Suppressor macrophage treated with lipopolysaccharide for 1 hour (primary cell): ENCODE measurements around the gene CYP4F11.
"Not testable (repeated sequence)": the region's sequence is repeated elsewhere in the genome, so short reads cannot be mapped to it uniquely, and the experiment has no call there.

ENCODE experiments used
- DNase-seq, 3 donors: peaks; one replicate each; pipeline ENCODE4 v3.0.0-alpha.2; 2020 to 2022

Gene CYP4F11, protein sequence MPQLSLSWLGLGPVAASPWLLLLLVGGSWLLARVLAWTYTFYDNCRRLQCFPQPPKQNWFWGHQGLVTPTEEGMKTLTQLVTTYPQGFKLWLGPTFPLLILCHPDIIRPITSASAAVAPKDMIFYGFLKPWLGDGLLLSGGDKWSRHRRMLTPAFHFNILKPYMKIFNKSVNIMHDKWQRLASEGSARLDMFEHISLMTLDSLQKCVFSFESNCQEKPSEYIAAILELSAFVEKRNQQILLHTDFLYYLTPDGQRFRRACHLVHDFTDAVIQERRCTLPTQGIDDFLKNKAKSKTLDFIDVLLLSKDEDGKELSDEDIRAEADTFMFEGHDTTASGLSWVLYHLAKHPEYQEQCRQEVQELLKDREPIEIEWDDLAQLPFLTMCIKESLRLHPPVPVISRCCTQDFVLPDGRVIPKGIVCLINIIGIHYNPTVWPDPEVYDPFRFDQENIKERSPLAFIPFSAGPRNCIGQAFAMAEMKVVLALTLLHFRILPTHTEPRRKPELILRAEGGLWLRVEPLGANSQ

GRCh38 chr19:15934332-15935078 lies at the start of gene CYP4F11:
TSS of gene CYP4F11 (minus strand) at chr19:15934529. CDS start at chr19:15934408, 121 bp downstream.
- DNase-seq, result peak in 1 of 3 donors; percentile 21

- DNase-seq, result no peak
Observed at GRCh38 chr19:15979293-15979692, 45.0 kb upstream of the CYP4F11 start.

- DNase-seq, result no peak
Observed at GRCh38 chr19:15977690-15978089, 43.4 kb upstream of the CYP4F11 start.

DNA sequence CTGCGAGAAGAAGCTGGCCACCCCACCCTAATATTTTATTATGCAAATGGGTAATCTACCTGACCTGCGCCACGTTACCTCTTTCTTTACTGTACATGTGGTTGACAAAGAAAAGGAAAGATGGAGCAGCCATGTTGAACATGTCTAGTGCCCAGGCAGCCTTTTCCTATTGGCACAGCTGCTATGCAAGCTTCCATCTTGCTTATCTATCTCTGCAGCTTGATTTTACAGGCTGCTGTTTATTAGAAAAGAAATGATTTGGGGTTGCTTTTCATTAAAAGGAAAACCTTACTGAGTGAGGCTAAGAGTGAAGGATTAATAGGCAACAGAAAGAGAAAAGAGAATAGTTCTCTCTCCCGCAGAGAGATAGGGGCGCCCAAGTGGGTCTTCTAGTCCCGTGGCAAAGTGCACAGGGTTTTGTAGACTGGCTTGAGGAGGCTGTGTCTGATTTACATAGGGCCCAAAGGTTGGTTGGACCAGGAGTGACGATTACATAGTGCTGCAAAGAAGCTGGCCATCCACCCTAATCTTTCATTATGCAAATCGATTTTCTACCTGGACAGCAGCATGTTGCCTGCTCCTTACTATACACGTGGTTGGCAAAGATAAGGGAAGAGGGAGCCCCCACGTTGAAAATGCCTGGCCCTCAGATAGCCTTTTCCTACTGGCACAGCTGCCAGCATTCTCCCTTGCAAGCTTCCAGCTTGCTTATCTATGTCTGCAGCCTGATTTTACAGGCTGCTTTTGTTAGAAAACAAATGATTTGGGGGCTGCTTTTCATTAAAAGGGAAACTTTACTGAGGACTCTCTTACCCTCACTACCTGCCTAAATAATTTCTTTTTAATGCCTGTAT lies 42.7 kb upstream of the CYP4F11 start:
- no peak for DNase-seq

- DNase-seq, result peak; percentile 65 to 85 (median 71)
Observed at GRCh38 chr19:15974856-15975255, 40.5 kb upstream of the CYP4F11 start.

DNA sequence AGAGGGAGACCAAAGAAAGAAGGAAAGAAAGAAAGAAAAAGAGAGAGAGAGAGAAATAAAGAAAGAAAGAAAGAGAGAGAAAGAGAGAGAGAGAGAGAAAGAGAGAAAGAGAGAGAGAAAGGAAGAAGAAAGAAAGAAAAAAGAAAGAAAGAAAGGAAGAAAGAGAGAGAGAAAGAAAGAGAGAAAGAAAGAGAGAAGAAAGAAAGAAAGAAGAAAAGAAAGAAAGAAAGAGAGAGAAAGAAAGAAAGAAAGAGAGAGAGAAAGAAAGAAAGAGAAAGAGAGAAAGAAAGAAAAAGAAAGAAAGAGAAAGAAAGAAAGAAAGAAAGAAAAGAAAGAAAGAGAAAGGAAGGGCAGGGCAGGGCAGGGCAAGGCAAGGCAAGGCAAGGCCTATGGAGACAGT lies 37.7 kb upstream of the CYP4F11 start:
- not testable (repeated sequence) for DNase-seq

DNA sequence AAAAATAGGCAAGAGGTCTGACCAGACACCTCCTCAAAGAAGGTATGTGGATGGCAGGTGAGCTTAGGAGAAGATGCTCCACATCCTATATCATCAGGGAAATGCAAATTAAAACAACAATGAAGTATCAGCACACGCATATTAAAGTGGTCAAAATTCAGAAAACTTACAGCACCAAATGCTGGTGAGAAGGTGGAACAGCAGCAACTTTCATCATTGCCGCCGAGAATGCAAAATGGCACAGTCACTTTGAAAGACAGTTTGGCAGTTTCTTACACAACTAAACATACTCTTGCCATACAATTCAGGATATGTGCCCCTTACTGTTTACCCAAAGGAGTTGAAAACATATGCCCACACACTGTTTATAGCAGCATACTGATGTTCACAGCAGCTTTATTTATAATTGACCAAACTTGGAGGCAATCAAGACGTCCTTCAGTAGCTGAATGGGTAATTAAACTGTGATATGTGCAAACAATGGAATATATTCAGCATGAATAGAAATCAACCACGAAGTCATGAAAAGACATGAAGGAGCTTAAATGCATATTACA lies 37.0 kb upstream of the CYP4F11 start:
- DNase-seq, result no peak

DNA sequence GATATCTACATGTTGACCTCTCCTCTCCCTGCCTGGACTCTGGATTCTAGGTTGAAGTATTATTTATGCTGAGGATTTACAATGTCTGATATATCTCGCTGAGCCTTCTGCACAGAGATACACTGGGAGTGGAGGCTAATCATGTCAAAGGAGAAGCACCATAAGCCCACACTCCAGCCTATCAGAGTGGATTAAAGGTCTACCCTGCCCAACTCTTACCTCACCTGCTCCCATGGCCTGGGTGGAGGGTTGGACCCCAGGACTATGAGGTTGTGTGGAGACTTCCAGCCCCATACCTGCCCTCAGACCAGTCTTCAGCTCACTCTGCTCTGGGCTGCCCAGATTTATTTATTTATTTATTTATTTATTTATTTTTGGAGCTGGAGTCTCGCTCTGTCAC lies 29.9 kb upstream of the CYP4F11 start:
- no peak for DNase-seq

- peak in 1 of 3 donors; percentile 12 for DNase-seq
Observed at GRCh38 chr19:15962319-15962718, 28.0 kb upstream of the CYP4F11 start.

DNA sequence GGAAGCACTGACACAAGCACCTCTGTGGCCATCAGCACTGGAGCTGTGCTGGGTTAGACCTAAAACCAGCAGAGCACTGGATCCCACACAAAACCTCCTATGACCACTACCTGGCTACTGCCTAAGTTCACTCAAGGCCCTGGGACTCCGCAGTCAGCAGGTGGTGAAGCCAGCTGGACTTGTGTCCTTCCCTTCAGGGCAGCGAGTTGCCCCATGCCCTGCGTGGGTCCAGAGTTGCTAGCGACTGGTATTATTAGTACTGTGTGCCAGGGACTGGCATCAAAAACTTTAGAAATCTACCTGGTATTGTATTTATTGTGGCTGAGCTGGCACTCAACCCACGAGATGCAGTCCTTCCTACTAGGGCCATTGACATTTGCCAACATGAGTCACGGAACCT lies 20.5 kb upstream of the CYP4F11 start:
- DNase-seq, result no peak

DNA sequence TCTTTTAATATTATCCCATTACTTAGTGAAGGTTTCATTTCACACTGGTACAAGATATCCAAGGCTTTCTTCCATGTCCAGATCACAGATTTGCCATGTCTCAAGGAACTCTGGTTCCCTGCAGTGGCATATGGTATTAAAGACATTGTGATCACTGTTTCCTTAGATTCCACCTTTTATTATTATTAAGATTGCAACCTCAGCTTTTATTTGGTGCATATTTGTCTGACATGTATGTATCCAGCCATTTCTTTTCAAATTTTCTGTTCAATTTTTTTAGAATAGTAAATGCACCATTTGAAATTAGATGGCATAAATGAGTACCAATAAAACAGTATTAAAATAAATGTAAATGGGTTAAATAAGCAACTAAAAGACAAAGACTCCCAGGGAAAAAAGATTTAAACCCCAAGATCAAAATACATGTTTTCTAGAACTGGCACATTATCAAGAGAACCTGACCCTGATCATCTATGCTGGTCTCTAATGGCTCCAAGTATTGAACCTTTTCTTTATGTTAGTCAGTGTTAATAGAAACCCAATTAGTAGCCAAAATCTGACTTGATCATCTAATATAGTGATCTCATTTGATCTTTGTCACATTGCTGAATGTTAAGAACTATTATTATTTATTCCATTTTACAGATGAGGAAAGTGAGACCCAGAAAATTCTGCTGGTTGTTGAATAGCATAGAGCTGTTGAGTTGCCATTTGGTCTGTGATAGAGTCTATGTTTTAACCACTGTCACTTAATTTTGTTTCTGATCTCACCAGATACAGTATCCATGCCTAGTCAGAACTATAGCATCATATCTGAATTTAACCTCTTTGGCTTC lies 14.1 kb upstream of the CYP4F11 start, which contains the start of gene OR10H4:
Gene OR10H4, plus strand, starts transcription at position 786 of the 836 bp plus-strand sequence. Its CDS starts 0 bp downstream, at position 786.
- DNase-seq, result no peak

DNA sequence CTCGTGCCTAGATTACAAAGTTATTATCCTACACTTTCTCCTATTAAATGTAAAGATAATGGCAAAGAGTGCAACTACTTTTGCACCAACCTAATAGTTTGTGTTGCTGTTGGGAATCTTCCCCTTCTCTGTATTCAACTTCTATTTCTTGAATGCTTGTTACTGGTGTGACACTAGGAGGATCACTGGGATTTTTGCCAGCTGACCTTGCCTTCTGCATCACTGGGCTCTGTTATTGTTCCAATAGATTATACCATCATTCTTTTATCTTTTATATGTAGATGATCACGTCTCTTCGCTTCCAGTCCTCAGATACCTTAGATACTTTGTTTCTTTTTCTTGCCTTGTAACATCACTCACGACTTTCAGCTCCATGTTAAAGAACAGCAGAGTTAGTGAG lies 11.0 kb upstream of the CYP4F11 start:
- DNase-seq, result no peak

- DNase-seq, result no peak
Observed at GRCh38 chr19:15944401-15944800, 10.1 kb upstream of the CYP4F11 start.

DNA sequence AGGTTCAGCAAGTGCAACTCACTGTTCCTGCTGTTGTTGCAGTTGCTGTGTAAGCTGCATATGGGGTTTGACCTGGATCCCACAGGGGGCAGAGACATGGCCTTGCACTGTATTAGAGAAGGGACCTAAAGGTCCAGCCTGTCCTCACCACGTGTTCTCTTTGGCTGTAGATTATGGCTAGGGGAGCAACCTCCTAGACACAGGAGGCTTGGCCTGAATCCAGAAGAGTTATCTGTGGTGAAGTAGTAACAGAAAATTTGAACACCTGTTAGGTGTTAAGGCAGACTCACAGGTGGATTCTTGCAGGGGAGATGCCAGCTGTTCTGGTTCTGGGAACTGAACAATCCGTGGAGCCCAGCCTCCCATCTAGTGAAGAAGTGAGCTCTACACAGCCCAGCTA lies 3.4 kb upstream of the CYP4F11 start:
- no peak for DNase-seq

GRCh38 chr19:15936950-15937349 lies 2.6 kb upstream of the CYP4F11 start:
- DNase-seq, result no peak

- DNase-seq, result no peak
Observed at GRCh38 chr19:15936173-15936572, 1.8 kb upstream of the CYP4F11 start.

GRCh38 chr19:15935167-15935702 lies 906 bp upstream of the CYP4F11 start:
- no peak for DNase-seq

- not testable (repeated sequence) for DNase-seq
Observed at GRCh38 chr19:15933761-15934331, 483 bp downstream of the CYP4F11 start.

- DNase-seq, result no peak
Observed at GRCh38 chr19:15928321-15928720, 6.0 kb downstream of the CYP4F11 start.

DNA sequence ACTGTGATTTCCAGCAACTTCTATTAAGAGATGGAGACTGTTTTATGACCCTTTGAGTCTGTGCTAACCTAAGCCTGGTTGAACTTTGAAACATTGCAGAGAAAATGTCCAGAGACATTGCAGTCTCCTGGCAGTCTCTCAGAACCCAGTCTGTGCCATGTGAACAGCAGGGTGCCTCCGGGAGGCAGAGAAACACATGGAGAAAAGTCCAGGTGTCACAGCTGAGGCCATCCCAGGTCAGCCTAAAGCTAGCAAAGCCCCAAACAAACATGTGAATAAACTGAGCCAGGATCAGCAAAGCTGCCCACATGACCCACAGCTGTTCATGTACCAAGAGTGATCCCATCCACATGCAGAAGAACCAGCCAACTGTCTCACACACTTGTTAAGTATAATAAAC lies 7.8 kb downstream of the CYP4F11 start:
- no peak for DNase-seq

DNA sequence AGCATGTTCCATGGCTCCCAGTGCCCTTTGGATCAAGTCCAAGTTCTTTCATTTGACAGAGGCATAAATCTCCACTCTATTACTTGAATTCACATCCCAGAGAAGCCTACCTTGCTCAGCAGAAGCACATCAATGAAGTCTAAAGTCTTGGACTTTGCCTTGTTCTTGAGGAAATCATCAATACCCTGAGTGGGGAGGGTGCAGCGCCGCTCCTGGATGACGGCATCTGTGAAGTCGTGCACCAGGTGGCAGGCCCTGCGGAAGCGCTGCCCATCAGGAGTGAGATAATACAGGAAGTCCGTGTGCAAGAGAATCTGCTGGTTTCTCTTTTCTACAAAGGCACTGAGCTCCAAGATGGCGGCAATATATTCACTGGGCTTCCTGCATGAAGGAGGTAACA lies 10.6 kb downstream of the CYP4F11 start:
- no peak for DNase-seq
